Fibroblast of lung (primary cell): ENCODE results near the gene AKAP6. TPM values are rescaled to one million over a fixed set of nuclear protein-coding genes. Genes with fewer than 3 reads are reported as not detected.

Experiments used
- DNase-seq, 2 donors: peaks; one replicate each; pipeline versions ENCODE4 v3.0.0 to v3.0.0-alpha.2; 2010; ENCODE audit warnings: low read depth in 2 of 2
- H2AFZ ChIP-seq: 2 replicates; pipeline ENCODE4 v1.5.1; 2012; ENCODE audit warnings: low read length, control low read depth, inconsistent platforms
- H3K27ac ChIP-seq: 2 replicates; pipeline ENCODE4 v1.5.1; 2011; ENCODE audit warnings: low read length, control low read depth; ENCODE audit not compliant: insufficient read depth
- H3K27me3 ChIP-seq: 2 replicates; pipeline ENCODE4 v1.5.1; 2011; ENCODE audit warnings: mild to moderate bottlenecking, low read length; ENCODE audit not compliant: control insufficient read depth, insufficient read depth
- H3K36me3 ChIP-seq: 2 replicates; pipeline ENCODE4 v1.5.1; 2011; ENCODE audit warnings: low read length; ENCODE audit not compliant: control insufficient read depth, insufficient read depth
- H3K4me1 ChIP-seq: 2 replicates; pipeline ENCODE4 v1.5.1; 2011; ENCODE audit warnings: low read length; ENCODE audit not compliant: control insufficient read depth, insufficient read depth; ENCODE audit errors: extremely low read depth
- H3K4me2 ChIP-seq: 2 replicates; pipeline ENCODE4 v1.5.1; 2011; ENCODE audit warnings: low read length, control low read depth; ENCODE audit not compliant: insufficient read depth; ENCODE audit errors: extremely low read depth
- H3K4me3 ChIP-seq, 4 experiments: fragments of 200-600 bp in 1 of 4; sonication (generic) in 1 of 4; replicated peaks in 1 of 4; 2 replicates each; pipeline ENCODE4 v1.5.1; 2011 to 2016; ENCODE audit warnings: low read length in 4 of 4, low read depth in 3 of 4, mild to moderate bottlenecking in 3 of 4, control low read depth in 2 of 4, inconsistent platforms in 1 of 4, mixed read lengths in 1 of 4; ENCODE audit not compliant: insufficient read depth in 1 of 4; ENCODE audit errors: control extremely low read depth in 1 of 4
- H3K79me2 ChIP-seq: 2 replicates; pipeline ENCODE4 v1.5.1; 2012; ENCODE audit warnings: mild to moderate bottlenecking, low read length, inconsistent platforms; ENCODE audit not compliant: control insufficient read depth, insufficient read depth
- H3K9ac ChIP-seq: 2 replicates; pipeline ENCODE4 v1.5.1; 2011; ENCODE audit warnings: mild to moderate bottlenecking, low read length, control low read depth; ENCODE audit not compliant: insufficient read depth
- H3K9me3 ChIP-seq: 2 replicates; pipeline ENCODE4 v1.5.1; 2012; ENCODE audit warnings: low read depth, low read length; ENCODE audit not compliant: control insufficient read depth, insufficient read depth
- H4K20me1 ChIP-seq: 2 replicates; pipeline ENCODE4 v1.5.1; 2011; ENCODE audit warnings: low read length; ENCODE audit not compliant: control insufficient read depth, insufficient read depth; ENCODE audit errors: extremely low read depth
- CTCF ChIP-seq, 2 donors: IDR thresholded peaks in 1 of 2; conservative IDR thresholded peaks in 1 of 2; 1 replicate in 1 of 2; 2 replicates in 1 of 2; pipeline ENCODE4 v1.5.1; 2011 to 2012; ENCODE audit warnings: low read length in 2 of 2, control low read depth in 1 of 2, inconsistent platforms in 1 of 2, low read depth in 1 of 2, mild to moderate bottlenecking in 1 of 2
- EZH2 ChIP-seq: IDR thresholded peaks from 2 replicates; pipeline ENCODE4 v1.5.1; 2012; ENCODE audit warnings: low read length, control low read depth, mild to moderate bottlenecking; ENCODE audit errors: missing control alignments
- polyA plus RNA-seq, 2 donors: library from polyadenylated mRNA; depleted of rRNA in 1 of 2; stranded (reverse) in 1 of 2; unstranded in 1 of 2; fragments of >200 nt; gene quantifications; 2 replicates each; pipeline ENCODE4 v1.2.1, GENCODE V29; 2011 to 2012; ENCODE audit warnings: missing spikeins in 1 of 2
- total RNA-seq: library from RNA; depleted of rRNA; stranded (reverse); fragments of >200 nt; gene quantifications from 2 replicates; pipeline ENCODE4 v1.2.1, GENCODE V29; 2014

AKAP6 gene
- total and polyA plus RNA-seq, 2 donors (not counting 1 experiment from before 2014, with no cell fraction given): 3.3 to 10.9 TPM

DNA sequence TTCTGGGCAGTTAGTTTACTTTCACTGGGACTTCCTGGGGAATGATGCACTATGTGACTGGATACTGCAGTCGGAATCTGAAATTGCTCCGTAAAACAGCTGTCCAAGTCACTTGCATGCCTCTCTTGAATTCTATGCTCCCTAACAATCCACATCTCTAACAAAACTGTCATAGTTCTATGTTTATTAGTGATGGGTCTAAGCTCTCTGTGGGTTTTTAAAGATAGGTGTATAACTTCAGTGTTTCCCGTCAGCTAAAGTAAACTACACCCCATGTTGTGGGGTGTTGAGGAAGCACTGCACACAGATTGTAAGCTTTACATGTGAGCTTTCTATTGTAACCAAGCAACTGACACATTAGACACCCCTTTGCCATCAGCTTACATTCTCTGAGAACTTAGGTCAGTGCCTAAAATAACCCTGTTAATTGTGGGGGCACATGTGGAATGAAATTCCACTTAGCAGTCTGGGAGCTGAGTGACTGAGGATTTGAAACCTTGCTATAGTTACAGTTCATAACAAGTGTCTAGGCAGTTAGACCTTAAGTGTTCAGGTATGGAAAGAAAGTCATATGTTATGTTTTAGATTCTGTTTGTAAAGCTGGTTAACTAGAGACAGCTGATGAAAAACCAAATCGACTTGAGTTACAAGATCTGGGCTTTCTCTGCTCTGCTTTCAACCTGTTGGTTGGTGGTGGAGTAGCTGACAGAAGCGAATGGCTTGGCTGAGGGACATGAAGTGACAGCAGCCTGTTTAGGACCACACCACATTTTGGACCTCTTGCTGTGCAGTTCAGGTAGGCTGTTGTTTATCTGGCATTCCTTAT lies 165.7 kb downstream of the AKAP6 start:
- Histone ChIP-seq H3K27ac (peak overlapping the region; percentile 9), H3K9me3 (no peaks in the 10 kb centered on the region), H4K20me1 (no peaks in the 10 kb centered on the region), H3K36me3 (no peaks in the 10 kb centered on the region), H3K4me2 (no peak overlapping the region), H3K27me3 (no peaks in the 10 kb centered on the region), H3K9ac (no peak overlapping the region), H3K4me3 (peak overlapping the region in 1 of 4 experiments; percentile 18), H3K79me2 (no peaks in the 10 kb centered on the region), H2AFZ (peak overlapping the region; percentile 13), H3K4me1 (peaks cover 3% of the 10 kb centered on the region)
- no peak for DNase-seq
- no peak for TF ChIP-seq CTCF (conservative IDR thresholded peaks at IDR 0.05 in 1 of 2, IDR thresholded peaks at IDR 0.05 in 1 of 2; ENCODE audit: low read depth in 1 of 2, low read length in 2 of 2)
- no peak for TF ChIP-seq EZH2

- Histone ChIP-seq H3K4me1 (peaks cover 3% of the 10 kb centered on the region), H3K27me3 (no peaks in the 10 kb centered on the region), H3K36me3 (no peaks in the 10 kb centered on the region), H3K27ac (peak overlapping the region; percentile 3), H3K9ac (no peak overlapping the region), H2AFZ (no peak overlapping the region), H3K9me3 (no peaks in the 10 kb centered on the region), H3K4me3 (peak overlapping the region in 1 of 4 experiments; percentile 18), H3K79me2 (no peaks in the 10 kb centered on the region), H4K20me1 (no peaks in the 10 kb centered on the region), H3K4me2 (no peak overlapping the region)
- no peak for TF ChIP-seq EZH2
- TF ChIP-seq CTCF (conservative IDR thresholded peaks at IDR 0.05 in 1 of 2, IDR thresholded peaks at IDR 0.05 in 1 of 2; ENCODE audit: low read depth in 1 of 2, low read length in 2 of 2): no peak
- DNase-seq: no peak
Measured at GRCh38 chr14:32495435-32495734, 166.3 kb downstream of the AKAP6 start.

DNA sequence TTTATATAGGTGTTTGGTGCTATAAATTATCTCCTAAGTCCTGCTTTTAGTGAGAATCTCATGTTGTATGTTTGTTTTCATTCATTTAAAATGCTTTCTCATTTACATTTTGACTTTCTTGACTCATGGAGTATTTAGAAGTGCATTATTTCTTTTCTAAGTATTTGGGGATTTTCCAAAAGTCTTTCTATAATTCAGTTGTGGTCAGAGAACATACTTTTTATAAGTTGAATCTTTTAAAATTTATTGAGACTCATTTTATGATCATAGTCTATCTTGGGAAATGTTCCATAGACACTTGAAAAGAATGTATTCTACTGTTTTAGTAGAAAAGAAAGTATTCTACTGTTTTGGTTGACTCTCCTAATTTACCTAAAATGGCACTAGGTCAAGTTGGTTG lies 168.2 kb downstream of the AKAP6 start:
- no peak overlapping the region for H3K9ac ChIP-seq
- H3K4me2 ChIP-seq: no peak overlapping the region
- no peak for DNase-seq
- H3K36me3 ChIP-seq: no peaks in the 10 kb centered on the region
- H4K20me1 ChIP-seq: no peaks in the 10 kb centered on the region
- no peaks in the 10 kb centered on the region for H3K9me3 ChIP-seq
- no peak overlapping the region for H3K27ac ChIP-seq
- peak overlapping the region in 1 of 4 experiments; percentile 6 for H3K4me3 ChIP-seq
- H3K4me1 ChIP-seq: peaks cover 3% of the 10 kb centered on the region
- no peak overlapping the region for H2AFZ ChIP-seq
- H3K27me3 ChIP-seq: no peaks in the 10 kb centered on the region
- TF ChIP-seq CTCF (conservative IDR thresholded peaks at IDR 0.05 in 1 of 2, IDR thresholded peaks at IDR 0.05 in 1 of 2; ENCODE audit: low read depth in 1 of 2, low read length in 2 of 2) (no peak), EZH2 (no peak)
- no peaks in the 10 kb centered on the region for H3K79me2 ChIP-seq
